H1 (cell line): Measurements from ENCODE around the gene ETV5. TPM values are rescaled to one million over a fixed set of nuclear protein-coding genes. Genes with fewer than 3 reads are reported as not detected.

ENCODE experiments used
- CTCF ChIA-PET: fragments of 300-600 bp; sonication (Branson Sonifier 250); formaldehyde crosslinking; loops from one replicate; lab custom pipeline; 2021; ENCODE audit not compliant: partially characterized antibody; lab: Charles Lee
- POLR2A ChIA-PET: fragments of 300-600 bp; sonication (Branson Sonifier 250); formaldehyde crosslinking; loops from one replicate; lab custom pipeline; 2021; ENCODE audit warnings: inconsistent platforms; ENCODE audit not compliant: partially characterized antibody; lab: Charles Lee
- DNase-seq, 2 experiments: peaks; one replicate each; pipeline versions ENCODE4 v3.0.0 to v3.0.0-alpha.2; 2010 to 2022; ENCODE audit warnings: low spot score in 2 of 2, low read depth in 1 of 2, mixed read lengths in 1 of 2
- FAIRE-seq: peaks from 2 replicates; lab custom pipeline; 2011; peaks lifted over from hg19 to GRCh38; lab: Jason Lieb, UNC
- H2AFZ ChIP-seq: 2 replicates; pipeline ENCODE4 v1.8.1; 2012; ENCODE audit warnings: low read length, inconsistent platforms
- H2AK5ac ChIP-seq: 2 replicates; pipeline ENCODE4 v1.6.1; 2013; ENCODE audit warnings: low read depth, low read length
- H2BK120ac ChIP-seq: replicated peaks from 2 replicates; pipeline ENCODE3; 2013; ENCODE audit warnings: low read depth, low read length, inconsistent platforms
- H2BK12ac ChIP-seq: 2 replicates; pipeline ENCODE4 v1.6.1; 2013; ENCODE audit warnings: low read depth, low read length
- H2BK15ac ChIP-seq: 2 replicates; pipeline ENCODE4 v1.6.1; 2013; ENCODE audit warnings: low read length
- H2BK20ac ChIP-seq: 2 replicates; pipeline ENCODE4 v1.6.1; 2013; ENCODE audit warnings: low read length
- H2BK5ac ChIP-seq: 2 replicates; pipeline ENCODE4 v1.6.1; 2013; ENCODE audit warnings: low read depth, low read length
- H3K14ac ChIP-seq: 2 replicates; pipeline ENCODE4 v1.6.1; 2013; ENCODE audit warnings: inconsistent platforms; ENCODE audit not compliant: insufficient read length
- H3K18ac ChIP-seq: 2 replicates; pipeline ENCODE4 v1.6.1; 2013; ENCODE audit warnings: low read length; ENCODE audit errors: extremely low read depth
- H3K23ac ChIP-seq: 2 replicates; pipeline ENCODE4 v1.6.1; 2013; ENCODE audit warnings: inconsistent platforms; ENCODE audit not compliant: insufficient read length
- H3K23me2 ChIP-seq: 2 replicates; pipeline ENCODE4 v1.6.1; 2013; ENCODE audit warnings: low read depth, low read length
- H3K27ac ChIP-seq: 2 replicates; pipeline ENCODE4 v1.6.1; 2011; ENCODE audit warnings: low read depth, low read length, inconsistent platforms
- H3K27me3 ChIP-seq, 4 experiments: replicated peaks in 1 of 4; 1 replicate in 1 of 4; 2 replicates in 3 of 4; pipeline versions ENCODE4 v1.6.1 to v1.8.1; 2011 to 2013; ENCODE audit warnings: low read length in 3 of 4, mild to moderate bottlenecking in 3 of 4, inconsistent platforms in 2 of 4, mixed read lengths in 2 of 4, moderate library complexity in 1 of 4; ENCODE audit not compliant: control insufficient read depth in 3 of 4, insufficient read depth in 3 of 4; ENCODE audit errors: extremely low read depth in 1 of 4
- H3K36me3 ChIP-seq, 4 experiments: 2 replicates each; pipeline versions ENCODE4 v1.6.1 to v1.8.1; 2011 to 2013; ENCODE audit warnings: mild to moderate bottlenecking in 4 of 4, low read length in 3 of 4, moderate library complexity in 2 of 4, control low read depth in 1 of 4, inconsistent platforms in 1 of 4; ENCODE audit not compliant: insufficient read depth in 4 of 4, control insufficient read depth in 2 of 4
- H3K4ac ChIP-seq: replicated peaks from 2 replicates; pipeline ENCODE3; 2013; ENCODE audit warnings: low read length, low read depth, mixed read lengths, inconsistent platforms; ENCODE audit not compliant: insufficient read length
- H3K4me1 ChIP-seq, 4 experiments: replicated peaks in 1 of 4; 1 replicate in 1 of 4; 2 replicates in 3 of 4; pipeline versions ENCODE4 v1.6.1 to v1.8.1; 2011 to 2013; ENCODE audit warnings: low read length in 3 of 4, inconsistent platforms in 2 of 4, mixed read lengths in 1 of 4; ENCODE audit not compliant: insufficient read depth in 4 of 4, control insufficient read depth in 3 of 4
- H3K4me2 ChIP-seq, 2 experiments: 2 replicates each; pipeline versions ENCODE4 v1.6.1 to v1.8.1; 2011 to 2013; ENCODE audit warnings: low read depth in 2 of 2, low read length in 2 of 2, control low read depth in 1 of 2, inconsistent platforms in 1 of 2, mild to moderate bottlenecking in 1 of 2; ENCODE audit not compliant: insufficient read depth in 1 of 2
- H3K4me3 ChIP-seq, 4 experiments: fragments of 200-600, 300-600 bp in 1 of 4; sonication (generic), shearing (Covaris generic), sonication (Bioruptor Twin) in 1 of 4; 2 replicates each; pipeline versions ENCODE4 v1.5.1 to v1.8.1; 2011 to 2016; ENCODE audit warnings: low read length in 4 of 4, low read depth in 3 of 4, control low read depth in 2 of 4, inconsistent platforms in 2 of 4, mild to moderate bottlenecking in 2 of 4, mixed read lengths in 1 of 4, moderate library complexity in 1 of 4; ENCODE audit not compliant: insufficient read depth in 2 of 4; ENCODE audit errors: extremely low read depth in 1 of 4
- H3K56ac ChIP-seq: replicated peaks from 2 replicates; pipeline ENCODE3; 2013; ENCODE audit warnings: low read depth, mild to moderate bottlenecking, mixed read lengths, low read length, inconsistent platforms; ENCODE audit not compliant: insufficient read length
- H3K79me1 ChIP-seq: 2 replicates; pipeline ENCODE4 v1.6.1; 2013; ENCODE audit warnings: low read depth, low read length, control low read depth
- H3K79me2 ChIP-seq, 2 experiments: 2 replicates each; pipeline versions ENCODE4 v1.6.1 to v1.8.1; 2012 to 2013; ENCODE audit warnings: low read length in 2 of 2, mild to moderate bottlenecking in 2 of 2, inconsistent platforms in 1 of 2; ENCODE audit not compliant: insufficient read depth in 2 of 2, control insufficient read depth in 1 of 2
- H3K9ac ChIP-seq, 4 experiments: replicated peaks in 1 of 4; 1 replicate in 1 of 4; 2 replicates in 3 of 4; pipeline versions ENCODE4 v1.6.1 to v1.8.1; 2011 to 2013; ENCODE audit warnings: low read depth in 3 of 4, low read length in 3 of 4, control low read depth in 2 of 4, mild to moderate bottlenecking in 2 of 4, moderate library complexity in 2 of 4, inconsistent platforms in 1 of 4; ENCODE audit errors: extremely low read depth in 1 of 4
- H3K9me3 ChIP-seq, 2 experiments: 2 replicates each; pipeline versions ENCODE4 v1.6.1 to v1.8.1; 2012 to 2013; ENCODE audit warnings: mild to moderate bottlenecking in 2 of 2, moderate library complexity in 2 of 2, control low read depth in 1 of 2, inconsistent platforms in 1 of 2, low read depth in 1 of 2, low read length in 1 of 2, mixed read lengths in 1 of 2; ENCODE audit not compliant: insufficient read depth in 2 of 2
- H4K20me1 ChIP-seq, 2 experiments: replicated peaks in 1 of 2; 2 replicates each; pipeline versions ENCODE3 to v1.8.1; 2011 to 2013; ENCODE audit warnings: inconsistent platforms in 2 of 2, low read length in 2 of 2, mild to moderate bottlenecking in 1 of 2; ENCODE audit not compliant: insufficient read depth in 2 of 2, control insufficient read depth in 1 of 2
- H4K5ac ChIP-seq: 2 replicates; pipeline ENCODE4 v1.6.1; 2013; ENCODE audit warnings: low read length, low read depth, mixed read lengths, inconsistent platforms; ENCODE audit not compliant: insufficient read length
- H4K8ac ChIP-seq: 2 replicates; pipeline ENCODE4 v1.8.0; 2013; ENCODE audit warnings: mild to moderate bottlenecking, moderate library complexity, low read length, inconsistent platforms; ENCODE audit not compliant: insufficient read depth; ENCODE audit errors: extremely low read depth
- H4K91ac ChIP-seq: replicated peaks from 2 replicates; pipeline ENCODE3; 2013; ENCODE audit warnings: low read length, mixed read lengths, inconsistent platforms; ENCODE audit not compliant: insufficient read length
- BCL11A ChIP-seq, 2 experiments: IDR thresholded peaks; one replicate each; pipeline ENCODE4 v1.6.1; 2011; ENCODE audit warnings: low read depth in 2 of 2, low read length in 2 of 2, mild to moderate bottlenecking in 2 of 2
- CHD1 ChIP-seq: IDR thresholded peaks from 2 replicates; pipeline ENCODE4 v1.6.1; 2012; ENCODE audit warnings: low read depth, low read length, improper control_type of control experiment
- CHD2 ChIP-seq: IDR thresholded peaks from 2 replicates; pipeline ENCODE4 v1.6.1; 2012; ENCODE audit warnings: low read length, improper control_type of control experiment
- EGR1 ChIP-seq: IDR thresholded peaks from 2 replicates; pipeline ENCODE4 v1.6.1; 2011; ENCODE audit warnings: low read depth, low read length, borderline replicate concordance
- HDAC2 ChIP-seq, 2 experiments: fragments of 300-600 bp in 1 of 2; sonication (generic) in 1 of 2; IDR thresholded peaks; 2 replicates each; pipeline ENCODE4 v1.6.1; 2011 to 2012; ENCODE audit warnings: low read depth in 2 of 2, low read length in 2 of 2, mild to moderate bottlenecking in 2 of 2, moderate library complexity in 2 of 2, borderline replicate concordance in 1 of 2, inconsistent platforms in 1 of 2
- HDAC6 ChIP-seq: IDR thresholded peaks from one replicate; pipeline ENCODE4 v1.7.1; 2012; ENCODE audit warnings: low read depth, mild to moderate bottlenecking, inconsistent platforms, low read length, moderate library complexity
- KDM1A ChIP-seq: fragments of 200-600, 300-600 bp; sonication (generic); IDR thresholded peaks from 2 replicates; pipeline ENCODE4 v1.7.1; 2016; ENCODE audit warnings: mild to moderate bottlenecking, low read length, borderline replicate concordance
- RNF2 ChIP-seq: fragments of 200-900, 300-1000 bp; sonication (generic); IDR thresholded peaks from 2 replicates; pipeline ENCODE4 v1.7.1; 2016; ENCODE audit warnings: borderline replicate concordance, low read depth, mild to moderate bottlenecking, antibody characterized with exemption, low read length; ENCODE audit not compliant: poor library complexity, severe bottlenecking; ENCODE audit errors: missing control alignments
- SP2 ChIP-seq: IDR thresholded peaks from 2 replicates; pipeline ENCODE4 v1.6.1; 2012; ENCODE audit warnings: mild to moderate bottlenecking, low read length, inconsistent platforms
- TAF1 ChIP-seq: IDR thresholded peaks from 2 replicates; pipeline ENCODE4 v1.6.1; 2011; ENCODE audit warnings: mild to moderate bottlenecking, low read depth, low read length
- TEAD4 ChIP-seq: IDR thresholded peaks from 2 replicates; pipeline ENCODE4 v1.6.1; 2012; ENCODE audit warnings: low read depth, low read length, inconsistent platforms, mixed read lengths
- WGBS, 2 experiments: shearing (Covaris generic) in 1 of 2; methylation state at CpG; one replicate each; pipeline versions ENCODE4 v1.1.6 to v1.1.7; 2013 to 2015; ENCODE audit warnings: low lambda C conversion rate in 2 of 2, mixed read lengths in 2 of 2, inconsistent platforms in 1 of 2, low coverage in 1 of 2, missing lambda C conversion rate in 1 of 2; ENCODE audit not compliant: insufficient replicate concordance in 2 of 2, insufficient coverage in 1 of 2, insufficient read length in 1 of 2; ENCODE audit errors: extremely low coverage in 1 of 2, missing lambda C conversion rate in 1 of 2; 5-methylcytosine and 5-hydroxymethylcytosine counted together
- polyA plus RNA-seq, 7 experiments: library from polyadenylated mRNA; depleted of rRNA in 3 of 7; stranded (reverse) in 5 of 7; unstranded in 2 of 7; fragments of >200 nt in 5 of 7; fragments of 200-250 nt in 2 of 7; gene quantifications; 1 replicate in 5 of 7; 2 replicates in 1 of 7; 4 replicates in 1 of 7; pipeline versions ENCODE4 v1.2.1 to v1.2.3, GENCODE V29; 2011 to 2013; ENCODE audit warnings: missing spikeins in 2 of 7, mixed read lengths in 2 of 7
- total RNA-seq: library from RNA; stranded (reverse); fragmentation: NEBNext Ultra II Directional; extraction: Animal tissue kit (Norgen Biotek cat#: 25700); gene quantifications from 2 replicates; pipeline ENCODE4 v1.2.1, GENCODE V29; 2021
- TF ChIP-seq, protein P1 (sequence below): IDR thresholded peaks from 2 replicates; pipeline ENCODE4 v1.6.1; 2012; ENCODE audit warnings: inconsistent platforms

Gene ETV5
- total and polyA plus RNA-seq, 2 of the 8 experiments (the other 6 are each of a cell fraction or from before 2014, with no cell fraction given) = 13.1 to 36.9 TPM

DNA sequence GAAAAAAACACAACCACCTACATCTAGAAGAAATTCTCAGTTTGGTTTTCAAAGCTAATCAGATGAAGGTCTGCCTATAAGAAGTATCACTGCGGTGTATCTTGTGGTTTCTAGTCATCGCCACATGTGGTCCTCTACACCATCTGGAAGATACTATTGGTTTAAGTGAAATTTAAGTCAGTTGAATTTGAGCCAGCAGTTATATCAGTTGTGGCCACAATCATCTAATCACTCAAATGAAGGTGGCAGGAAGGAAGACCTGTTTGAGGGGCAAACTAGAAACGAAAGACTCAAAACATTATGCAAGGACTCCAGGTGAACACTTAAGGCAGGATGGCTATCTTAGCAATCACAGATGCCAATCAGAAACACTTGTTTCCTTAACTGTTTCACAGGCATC, 48.7 kb downstream of the ETV5 start:
- H4K5ac ChIP-seq = no peak overlapping the region
- H2BK20ac ChIP-seq = no peak overlapping the region
- no peak overlapping the region for H2AK5ac ChIP-seq
- H3K56ac ChIP-seq = no peak overlapping the region
- no peak for TF ChIP-seq TEAD4
- no peak for TF ChIP-seq RNF2
- no peak for TF ChIP-seq HDAC6
- no peak for TF ChIP-seq CHD1
- TF ChIP-seq KDM1A = no peak
- no peak for TF ChIP-seq CHD2
- TF ChIP-seq, protein P1, sequence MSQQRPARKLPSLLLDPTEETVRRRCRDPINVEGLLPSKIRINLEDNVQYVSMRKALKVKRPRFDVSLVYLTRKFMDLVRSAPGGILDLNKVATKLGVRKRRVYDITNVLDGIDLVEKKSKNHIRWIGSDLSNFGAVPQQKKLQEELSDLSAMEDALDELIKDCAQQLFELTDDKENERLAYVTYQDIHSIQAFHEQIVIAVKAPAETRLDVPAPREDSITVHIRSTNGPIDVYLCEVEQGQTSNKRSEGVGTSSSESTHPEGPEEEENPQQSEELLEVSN = no peak
- TF ChIP-seq SP2 = no peak
- TF ChIP-seq HDAC2 (IDR thresholded peaks at IDR 0.05; ENCODE audit: borderline replicate concordance in 1 of 2, low read depth in 2 of 2, low read length in 2 of 2) = no peak
- no peak for TF ChIP-seq EGR1
- TF ChIP-seq BCL11A (IDR thresholded peaks at IDR 0.05; ENCODE audit: low read depth in 2 of 2, low read length in 2 of 2) = no peak
- no peak for TF ChIP-seq TAF1
- H2BK15ac ChIP-seq = no peak overlapping the region
- no peak overlapping the region for H3K4me3 ChIP-seq
- no peak for FAIRE-seq
- DNase-seq = no peak
- peaks cover 0 to 17% (median under 1%) of the 10 kb centered on the region in 4 experiments; a peak in 2 of 8 replicates for H3K36me3 ChIP-seq
- H2BK5ac ChIP-seq = no peak overlapping the region
- H3K4me1 ChIP-seq = peaks cover 2 to 16% (median 7%) of the 10 kb centered on the region in 4 experiments; a peak in 6 of 7 replicates
- H2BK120ac ChIP-seq = no peak overlapping the region
- ChIA-PET POLR2A (interaction anchor here (1.7 kb wide), 1 partner anchor 15 kb away, joined by 4 read pairs; no protein-coding TSS in a partner anchor), CTCF (interaction anchor here (1.4 kb wide), 2 partner anchors 27 to 77 kb away, joined by 3 to 4 read pairs; no protein-coding TSS in a partner anchor)
- H4K8ac ChIP-seq = no peak overlapping the region
- no peak overlapping the region for H3K18ac ChIP-seq
- no peaks in the 10 kb centered on the region for H3K79me2 ChIP-seq
- no peak overlapping the region for H2AFZ ChIP-seq
- 95% methylated on average over 3 of the region's 3 CpGs; no CpG with 5 or more reads in 1 of the 2 experiments for WGBS, 2 experiments
- H3K4me2 ChIP-seq = no peak overlapping the region
- H3K9me3 ChIP-seq = no peaks in the 10 kb centered on the region
- no peak overlapping the region for H3K14ac ChIP-seq
- no peaks in the 10 kb centered on the region for H3K79me1 ChIP-seq
- no peaks in the 10 kb centered on the region for H3K27me3 ChIP-seq
- no peak overlapping the region for H3K23ac ChIP-seq
- H3K27ac ChIP-seq = no peak overlapping the region
- H4K20me1 ChIP-seq = no peaks in the 10 kb centered on the region
- H3K4ac ChIP-seq = no peak overlapping the region
- no peak overlapping the region for H2BK12ac ChIP-seq
- H3K9ac ChIP-seq = no peak overlapping the region
- no peak overlapping the region for H4K91ac ChIP-seq
- H3K23me2 ChIP-seq = no peaks in the 10 kb centered on the region
